ENCODE results near the gene GM2A.
A peak's percentile ranks its signal among the peaks of the same experiment; 100 is the strongest.

Gene GM2A

GRCh38 chr5:151313357-151313756 is 60.4 kb downstream of the GM2A start:
- H3K4me3 ChIP-seq (ENCODE audit: low read depth, low read length), result no peak overlapping the region
- no peak for TF ChIP-seq CTCF (IDR thresholded peaks at IDR 0.05; ENCODE audit: low read depth, low read length)
- in situ Hi-C loops (cut with HindIII; ENCODE audit: low sequenced_read_pairs), result no loop called here
- no peak for DNase-seq (ENCODE audit: low read depth, low spot score)

- H3K4me3 ChIP-seq (ENCODE audit: low read depth, low read length), result no peak overlapping the region
- peak; percentile 97 for TF ChIP-seq CTCF (IDR thresholded peaks at IDR 0.05; ENCODE audit: low read depth, low read length)
- peak; percentile 61 for DNase-seq (ENCODE audit: low read depth, low spot score)
- in situ Hi-C loops (cut with HindIII; ENCODE audit: low sequenced_read_pairs), result no loop called here
These were observed 63.1 kb downstream of the GM2A start for GRCh38 chr5:151315998-151316597.

GRCh38 chr5:151317871-151318270 is 64.9 kb downstream of the GM2A start:
- in situ Hi-C loops (cut with HindIII; ENCODE audit: low sequenced_read_pairs), result no loop called here
- H3K4me3 ChIP-seq (ENCODE audit: low read depth, low read length), result no peak overlapping the region
- no peak for TF ChIP-seq CTCF (IDR thresholded peaks at IDR 0.05; ENCODE audit: low read depth, low read length)
- DNase-seq (ENCODE audit: low read depth, low spot score), result no peak

DNA sequence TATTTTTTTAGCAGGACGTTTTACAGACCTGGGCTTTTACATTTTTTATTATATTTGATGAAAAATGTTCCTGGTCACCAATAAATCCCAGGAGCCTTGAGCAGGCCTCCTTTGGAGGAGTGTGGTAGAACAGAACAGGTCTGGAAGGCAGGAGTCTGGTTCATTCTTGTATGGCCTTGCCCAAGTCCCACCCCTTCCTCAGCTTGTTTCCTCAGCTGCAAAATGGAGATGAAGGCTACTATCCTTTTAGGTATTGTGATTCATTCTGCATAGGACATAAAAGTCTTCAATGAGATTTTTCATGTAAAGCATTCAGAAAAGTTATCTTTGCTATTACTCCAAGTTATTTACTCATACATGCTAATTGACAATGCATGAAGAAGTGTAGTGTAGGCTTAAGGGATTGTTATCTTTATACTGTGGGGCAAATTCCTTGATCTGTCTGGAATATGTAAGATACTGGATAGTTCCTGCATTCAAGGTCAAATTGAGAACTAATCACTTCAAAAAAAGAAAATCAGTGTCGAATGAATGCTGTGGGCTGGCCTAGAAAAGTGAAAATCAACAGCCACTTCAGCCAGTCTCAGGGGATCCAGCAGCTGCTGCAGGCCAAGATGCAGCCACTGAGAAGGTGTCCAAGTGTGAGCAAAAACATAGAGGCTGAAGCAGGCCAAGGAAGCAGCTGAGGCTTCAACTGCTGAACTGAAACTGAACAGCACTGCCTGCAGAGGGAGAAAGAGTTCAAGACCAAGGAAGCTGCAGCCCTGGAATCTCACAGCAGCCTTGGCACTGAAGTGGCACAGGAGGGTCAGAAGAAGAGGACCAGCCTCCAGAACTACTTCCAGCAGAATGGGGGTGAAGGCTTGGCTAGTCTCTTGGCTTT is 66.1 kb downstream of the GM2A start:
- TF ChIP-seq CTCF (IDR thresholded peaks at IDR 0.05; ENCODE audit: low read depth, low read length), result peak; percentile 26
- in situ Hi-C loops (cut with HindIII; ENCODE audit: low sequenced_read_pairs), result no loop called here

More for the DNA sequence above, 66.1 kb downstream of the GM2A start:
- peak; percentile 0 for DNase-seq (ENCODE audit: low read depth, low spot score)
- H3K4me3 ChIP-seq (ENCODE audit: low read depth, low read length), result no peak overlapping the region

Measured in astrocyte of the spinal cord (primary cell).